IMR-90 (cell line): Measurements from ENCODE around the gene CST2. TPM values are rescaled to one million over a fixed set of nuclear protein-coding genes. Genes with fewer than 3 reads are reported as not detected.
"Not testable (repeated sequence)": the region's sequence is repeated elsewhere in the genome, so short reads cannot be mapped to it uniquely, and the experiment has no call there.

Experiments
- ATAC-seq: fragments of 200-7000 bp; cut with Tn5 transposase; 2 replicates; pipeline ENCODE4 v1.9.1; 2020; ENCODE audit warnings: low read depth, mild to moderate bottlenecking, moderate library complexity
- BruUV-seq: library from RNA; stranded (reverse); fragments of 400-500 nt; replicated peaks from 2 replicates; lab custom pipeline; 2021; lab: Mats Ljungman, UMichigan
- CTCF ChIA-PET: fragments of 300-600 bp; formaldehyde crosslinking; extraction: SDS; loops from one replicate; lab custom pipeline; 2021; ENCODE audit warnings: antibody characterized with exemption; lab: Yijun Ruan, JAX
- POLR2A ChIA-PET: fragments of 300-600 bp; sonication (Branson Sonifier 250); formaldehyde crosslinking; loops from one replicate; lab custom pipeline; 2022; ENCODE audit warnings: antibody characterized with exemption; ENCODE audit not compliant: unreplicated experiment; lab: Charles Lee
- DNase-seq: peaks from one replicate; pipeline ENCODE4 v3.0.0; 2013
- H2AFZ ChIP-seq: replicated peaks from 2 replicates; pipeline ENCODE3; 2013; ENCODE audit warnings: low read length, mild to moderate bottlenecking; ENCODE audit not compliant: poor library complexity
- H2AK5ac ChIP-seq: 2 replicates; pipeline ENCODE4 v1.6.1; 2013; ENCODE audit warnings: low read depth, low read length, inconsistent platforms
- H2AK9ac ChIP-seq: replicated peaks from 2 replicates; pipeline ENCODE3; 2013; ENCODE audit warnings: mild to moderate bottlenecking, low read depth, low read length, moderate library complexity; ENCODE audit not compliant: poor library complexity
- H2BK120ac ChIP-seq: 2 replicates; pipeline ENCODE4 v1.6.1; 2013; ENCODE audit warnings: low read depth, low read length, inconsistent platforms
- H2BK15ac ChIP-seq: 3 replicates; pipeline ENCODE4 v1.6.1; 2013; ENCODE audit warnings: low read depth, low read length, inconsistent platforms
- H2BK20ac ChIP-seq: 2 replicates; pipeline ENCODE4 v1.6.1; 2013; ENCODE audit warnings: low read depth, mild to moderate bottlenecking, inconsistent platforms, low read length, moderate library complexity
- H2BK5ac ChIP-seq: 2 replicates; pipeline ENCODE4 v1.6.1; 2013; ENCODE audit warnings: mild to moderate bottlenecking, low read depth, low read length, inconsistent platforms; ENCODE audit not compliant: poor library complexity, severe bottlenecking
- H3K14ac ChIP-seq: replicated peaks from 2 replicates; pipeline ENCODE4 v1.6.1; 2013; ENCODE audit warnings: low read depth, low read length, inconsistent platforms
- H3K18ac ChIP-seq: 2 replicates; pipeline ENCODE4 v1.6.1; 2013; ENCODE audit warnings: low read depth, low read length, control low read depth
- H3K23ac ChIP-seq: 2 replicates; pipeline ENCODE4 v1.6.1; 2013; ENCODE audit warnings: low read depth, low read length, inconsistent platforms
- H3K27ac ChIP-seq: 2 replicates; pipeline ENCODE4 v1.5.1; 2013; ENCODE audit warnings: mild to moderate bottlenecking, control low read depth, low read length; ENCODE audit not compliant: insufficient read depth
- H3K27me3 ChIP-seq: 2 replicates; pipeline ENCODE4 v1.6.1; 2013; ENCODE audit warnings: low read length; ENCODE audit not compliant: control insufficient read depth, insufficient read depth
- H3K36me3 ChIP-seq: 2 replicates; pipeline ENCODE4 v1.6.1; 2013; ENCODE audit warnings: low read length, mixed read lengths; ENCODE audit not compliant: control insufficient read depth, insufficient read depth
- H3K4ac ChIP-seq: 2 replicates; pipeline ENCODE4 v1.6.1; 2013; ENCODE audit warnings: low read depth, low read length, inconsistent platforms
- H3K4me1 ChIP-seq: 2 replicates; pipeline ENCODE4 v1.6.1; 2013; ENCODE audit warnings: low read length, mixed read lengths; ENCODE audit not compliant: control insufficient read depth, insufficient read depth
- H3K4me2 ChIP-seq: 2 replicates; pipeline ENCODE4 v1.6.1; 2013; ENCODE audit warnings: low read depth, mild to moderate bottlenecking, control low read depth, low read length, moderate library complexity
- H3K4me3 ChIP-seq: 2 replicates; pipeline ENCODE4 v1.5.1; 2013; ENCODE audit warnings: low read depth, mild to moderate bottlenecking, control low read depth, low read length, moderate library complexity; ENCODE audit not compliant: insufficient read depth
- H3K56ac ChIP-seq: 2 replicates; pipeline ENCODE4 v1.6.1; 2013; ENCODE audit warnings: low read length, inconsistent platforms; ENCODE audit not compliant: insufficient read depth; ENCODE audit errors: extremely low read depth
- H3K79me1 ChIP-seq, 2 experiments: 2 replicates each; pipeline ENCODE4 v1.6.1; 2013; ENCODE audit warnings: low read length in 2 of 2, inconsistent platforms in 1 of 2, low read depth in 1 of 2
- H3K9ac ChIP-seq: 2 replicates; pipeline ENCODE4 v1.6.1; 2013; ENCODE audit warnings: low read depth, low read length, control low read depth
- H3K9me1 ChIP-seq: 2 replicates; pipeline ENCODE4 v1.6.1; 2013; ENCODE audit warnings: low read length, inconsistent platforms; ENCODE audit not compliant: insufficient read depth
- H3K9me3 ChIP-seq: 2 replicates; pipeline ENCODE4 v1.6.1; 2013; ENCODE audit warnings: low read length; ENCODE audit not compliant: control insufficient read depth, insufficient read depth
- H4K20me1 ChIP-seq: 2 replicates; pipeline ENCODE4 v1.6.1; 2013; ENCODE audit warnings: low read length, inconsistent platforms; ENCODE audit not compliant: insufficient read depth
- H4K5ac ChIP-seq: 2 replicates; pipeline ENCODE4 v1.6.1; 2013; ENCODE audit warnings: mild to moderate bottlenecking, low read depth, low read length, control low read depth
- H4K8ac ChIP-seq, 2 experiments: 2 replicates each; pipeline ENCODE4 v1.6.1; 2013; ENCODE audit warnings: low read depth in 2 of 2, low read length in 2 of 2, control low read depth in 1 of 2, inconsistent platforms in 1 of 2
- H4K91ac ChIP-seq: 2 replicates; pipeline ENCODE4 v1.6.1; 2013; ENCODE audit warnings: low read depth, low read length, inconsistent platforms; ENCODE audit not compliant: insufficient read depth
- ELK1 ChIP-seq: fragments of 150-350 bp; IDR thresholded peaks from 2 replicates; pipeline ENCODE4 v1.6.1; 2016; ENCODE audit warnings: low read depth, mild to moderate bottlenecking, low read length, moderate library complexity, borderline replicate concordance
- MAFK ChIP-seq: IDR thresholded peaks from 2 replicates; pipeline ENCODE4 v1.6.1; 2012; ENCODE audit warnings: low read depth, low read length, improper control_type of control experiment
- POLR2A ChIP-seq: IDR thresholded peaks from 2 replicates; pipeline ENCODE4 v1.6.1; 2012; ENCODE audit warnings: mild to moderate bottlenecking, low read depth, low read length
- SMC3 ChIP-seq: fragments of 150-350 bp; IDR thresholded peaks from 2 replicates; pipeline ENCODE4 v1.6.1; 2016; ENCODE audit warnings: low read depth, mild to moderate bottlenecking, antibody characterized with exemption, low read length, moderate library complexity
- WGBS, 2 experiments: methylation state at CpG; one replicate each; pipeline versions ENCODE4 v1.1.5 to v1.1.7; 2013; ENCODE audit warnings: missing lambda C conversion rate in 2 of 2; ENCODE audit not compliant: insufficient read length in 1 of 2; ENCODE audit errors: extremely low coverage in 2 of 2; 5-methylcytosine and 5-hydroxymethylcytosine counted together
- dilution Hi-C: fragments of 300-500 bp; cut with HindIII; formaldehyde crosslinking; loops from one replicate; pipeline ENCODE4 v1.14.3; 2018; ENCODE audit warnings: low sequenced_read_pairs; ENCODE audit not compliant: unreplicated experiment
- in situ Hi-C: fragments of 300-500 bp; cut with MboI; formaldehyde crosslinking; loops from 3 replicates; pipeline ENCODE4 v1.14.3; 2019; ENCODE audit warnings: low sequenced_read_pairs, inconsistent platforms, mixed read lengths
- intact Hi-C: fragments of 100-400 bp; cut with micrococcal nuclease; formaldehyde crosslinking; loops from 2 replicates; pipeline ENCODE4 v1.10.0; 2022
- polyA plus RNA-seq, 3 experiments: library from polyadenylated mRNA; depleted of rRNA; stranded (reverse); fragments of >200 nt; gene quantifications; 2 replicates each; pipeline ENCODE4 v1.2.3, GENCODE V29; 2012; ENCODE audit warnings: low replicate concordance in 1 of 3
- total RNA-seq: library from RNA; depleted of rRNA; stranded (reverse); fragments of >200 nt; gene quantifications from 2 replicates; pipeline ENCODE4 v1.2.3, GENCODE V29; 2012
- TF ChIP-seq, protein P1 (sequence below): conservative IDR thresholded peaks from 2 replicates; pipeline ENCODE4 v1.5.1; 2012; ENCODE audit warnings: mild to moderate bottlenecking, low read depth, low read length, improper control_type of control experiment

CST2 gene
- total and polyA plus RNA-seq, 2 of the 4 experiments (the other 2 are of a cell fraction): not detected

DNA sequence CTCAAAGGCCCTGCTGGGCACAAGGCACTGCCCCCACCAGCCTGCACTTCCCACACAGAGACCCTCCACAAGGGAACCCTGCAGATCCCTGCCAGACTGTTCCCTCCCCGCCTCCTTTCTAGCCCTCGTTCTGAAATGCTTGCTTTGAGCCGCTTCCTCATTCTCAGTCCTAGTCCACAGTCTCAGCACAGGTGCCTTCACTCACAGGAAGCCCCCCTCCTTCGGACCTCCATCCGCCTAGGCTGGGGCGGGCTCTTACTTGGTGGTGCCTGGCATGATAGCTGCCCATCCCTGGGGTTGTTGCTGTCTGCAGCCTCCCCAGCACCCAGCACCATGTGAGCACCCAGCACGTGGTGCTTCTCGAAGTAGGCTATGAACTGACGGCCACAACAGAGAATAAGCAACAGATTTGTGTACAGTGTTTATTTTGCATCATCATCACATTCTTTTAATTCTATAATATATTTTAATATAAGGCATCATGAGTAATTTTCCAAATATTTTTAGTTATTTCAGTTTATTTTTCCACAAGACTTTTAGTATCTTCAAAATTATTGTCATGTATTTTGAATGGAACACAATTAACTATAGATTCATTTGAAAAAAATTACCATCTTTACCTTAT lies 40.7 kb upstream of the CST2 start:
- Histone ChIP-seq H3K18ac (no peak overlapping the region), H3K36me3 (no peaks in the 10 kb centered on the region), H3K4me1 (no peaks in the 10 kb centered on the region), H4K20me1 (no peaks in the 10 kb centered on the region), H2BK20ac (no peak overlapping the region), H3K27me3 (no peaks in the 10 kb centered on the region), H3K9me3 (no peaks in the 10 kb centered on the region), H3K4me2 (no peak overlapping the region), H3K23ac (no peak overlapping the region), H2BK5ac (no peak overlapping the region), H3K27ac (no peak overlapping the region), H2BK15ac (no peak overlapping the region), H3K4me3 (no peak overlapping the region), H3K79me1 (no peaks in the 10 kb centered on the region), H3K4ac (no peak overlapping the region), H3K14ac (no peak overlapping the region), H3K56ac (no peak overlapping the region), H4K91ac (no peak overlapping the region), H2AK9ac (no peak overlapping the region), H4K8ac (no peak overlapping the region), H4K5ac (no peak overlapping the region), H2AFZ (no peak overlapping the region), H2AK5ac (no peak overlapping the region), H3K9ac (no peak overlapping the region), H2BK120ac (no peak overlapping the region), H3K9me1 (no peaks in the 10 kb centered on the region)
- dilution Hi-C loops: no loop called here
- CTCF ChIA-PET: no interaction called here
- no peak for ATAC-seq
- TF ChIP-seq, protein P1, sequence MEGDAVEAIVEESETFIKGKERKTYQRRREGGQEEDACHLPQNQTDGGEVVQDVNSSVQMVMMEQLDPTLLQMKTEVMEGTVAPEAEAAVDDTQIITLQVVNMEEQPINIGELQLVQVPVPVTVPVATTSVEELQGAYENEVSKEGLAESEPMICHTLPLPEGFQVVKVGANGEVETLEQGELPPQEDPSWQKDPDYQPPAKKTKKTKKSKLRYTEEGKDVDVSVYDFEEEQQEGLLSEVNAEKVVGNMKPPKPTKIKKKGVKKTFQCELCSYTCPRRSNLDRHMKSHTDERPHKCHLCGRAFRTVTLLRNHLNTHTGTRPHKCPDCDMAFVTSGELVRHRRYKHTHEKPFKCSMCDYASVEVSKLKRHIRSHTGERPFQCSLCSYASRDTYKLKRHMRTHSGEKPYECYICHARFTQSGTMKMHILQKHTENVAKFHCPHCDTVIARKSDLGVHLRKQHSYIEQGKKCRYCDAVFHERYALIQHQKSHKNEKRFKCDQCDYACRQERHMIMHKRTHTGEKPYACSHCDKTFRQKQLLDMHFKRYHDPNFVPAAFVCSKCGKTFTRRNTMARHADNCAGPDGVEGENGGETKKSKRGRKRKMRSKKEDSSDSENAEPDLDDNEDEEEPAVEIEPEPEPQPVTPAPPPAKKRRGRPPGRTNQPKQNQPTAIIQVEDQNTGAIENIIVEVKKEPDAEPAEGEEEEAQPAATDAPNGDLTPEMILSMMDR: no peak
- TF ChIP-seq POLR2A (no peak), SMC3 (no peak), ELK1 (no peak), MAFK (0 out of 2 replicates have a peak, but pooled peaks have one; percentile 11)
- BruUV-seq: no TSS peak
- 14% methylated on average over 4 of the region's 9 CpGs; no CpG with 5 or more reads in 1 of the 2 experiments for WGBS, 2 experiments
- in situ Hi-C loops: no loop called here
- no peak for DNase-seq
- intact Hi-C loops: no loop called here
- POLR2A ChIA-PET: no interaction called here

DNA sequence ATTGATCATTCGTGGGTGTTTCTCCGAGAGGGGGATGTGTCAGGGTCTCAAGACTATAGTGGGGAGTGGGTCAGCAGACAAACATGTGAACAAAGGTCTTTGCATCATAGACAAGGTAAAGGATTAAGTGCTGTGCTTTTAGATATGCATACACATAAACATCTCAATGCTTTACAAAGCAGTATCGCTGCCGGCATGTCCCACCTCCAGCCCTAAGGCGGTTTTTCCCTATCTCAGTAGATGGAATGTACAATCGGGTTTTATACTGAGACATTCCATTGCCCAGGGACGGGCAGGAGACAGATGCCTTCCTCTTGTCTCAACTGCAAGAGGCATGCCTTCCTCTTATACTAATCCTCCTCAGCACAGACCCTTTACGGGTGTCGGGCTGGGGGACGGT lies 34.2 kb upstream of the CST2 start:
- dilution Hi-C loops, H3K4me1 ChIP-seq, H3K27ac ChIP-seq, H3K56ac ChIP-seq, H3K9me1 ChIP-seq, H3K9me3 ChIP-seq, POLR2A ChIA-PET, H4K91ac ChIP-seq, H4K5ac ChIP-seq, H2AFZ ChIP-seq, H3K4me2 ChIP-seq, H3K4me3 ChIP-seq, CTCF ChIA-PET, H3K9ac ChIP-seq, H3K27me3 ChIP-seq, H2AK5ac ChIP-seq, ATAC-seq, BruUV-seq, in situ Hi-C loops, intact Hi-C loops, H4K8ac ChIP-seq, H3K4ac ChIP-seq, H3K79me1 ChIP-seq, H2BK5ac ChIP-seq, H3K18ac ChIP-seq, H3K23ac ChIP-seq, H3K36me3 ChIP-seq, H2BK20ac ChIP-seq, H3K14ac ChIP-seq, H2BK15ac ChIP-seq, H4K20me1 ChIP-seq, DNase-seq, H2AK9ac ChIP-seq, H2BK120ac ChIP-seq: not testable (repeated sequence)
- WGBS, 2 experiments: no CpG with 5 or more reads among the region's 10 CpGs
